K562 (cell line): ENCODE results near the gene MIDN. TPM values are rescaled to one million over a fixed set of nuclear protein-coding genes. Genes with fewer than 3 reads are reported as not detected.

Experiments
- MEIS2 ChIP-seq: fragments of 450-650 bp; IDR thresholded peaks from 2 replicates; pipeline ENCODE4 v1.6.1; 2014; ENCODE audit warnings: mild to moderate bottlenecking; ENCODE audit not compliant: partially characterized antibody
- POLR2H ChIP-seq: IDR thresholded peaks from 2 replicates; pipeline ENCODE4 v1.6.1; 2016; ENCODE audit warnings: missing genetic modification characterization, low read depth, mild to moderate bottlenecking, control low read depth, missing compliant biosample characterization, moderate library complexity
- SIX5 ChIP-seq, 2 experiments: IDR thresholded peaks; 2 replicates each; pipeline ENCODE4 v1.6.1; 2011; ENCODE audit warnings: low read length in 2 of 2, borderline replicate concordance in 1 of 2, low read depth in 1 of 2, mild to moderate bottlenecking in 1 of 2, moderate library complexity in 1 of 2; ENCODE audit not compliant: insufficient read depth in 1 of 2
- SMAD1 ChIP-seq: fragments of 150-350 bp; IDR thresholded peaks from 2 replicates; pipeline ENCODE4 v1.6.1; 2014; ENCODE audit warnings: low read length, low read depth; ENCODE audit not compliant: partially characterized antibody
- ZBTB26 ChIP-seq: fragments of 450-650 bp; formaldehyde crosslinking; IDR thresholded peaks from 2 replicates; pipeline ENCODE4 v1.4.0; 2022; ENCODE audit warnings: missing genetic modification characterization
- ZNF143 ChIP-seq: sonication (generic); formaldehyde crosslinking; IDR thresholded peaks from 2 replicates; pipeline ENCODE4 v1.9.0; 2022; ENCODE audit warnings: mild to moderate bottlenecking, missing genetic modification reagents
- polyA plus RNA-seq, 8 experiments: library from polyadenylated mRNA; depleted of rRNA in 4 of 8; stranded (reverse) in 5 of 8; unstranded in 3 of 8; fragments of >200 nt; fragmentation: Nextera tagmentation in 2 of 8; fragmentation: Illumina TruSeq in 1 of 8; extraction: Ambion mirVana in 2 of 8; extraction: Trizol in 1 of 8; gene quantifications; 2 replicates each; pipeline versions ENCODE4 v1.2.1 to v1.2.3, GENCODE V29; 2011 to 2014; ENCODE audit warnings: inconsistent platforms in 1 of 8, missing spikeins in 1 of 8
- total RNA-seq, 7 experiments: library from RNA; depleted of rRNA in 6 of 7; stranded (reverse); fragments of >200 nt in 6 of 7; fragmentation: Illumina TruSeq in 2 of 7; extraction: Trizol in 2 of 7; gene quantifications; 2 replicates each; pipeline versions ENCODE4 v1.2.1 to v1.2.3, GENCODE V29; 2011 to 2021; ENCODE audit warnings: low replicate concordance in 1 of 7
- TF ChIP-seq, protein P1 (sequence below), 2 experiments: fragments of 250-450 bp in 1 of 2; fragments of 450-650 bp in 1 of 2; sonication (Bioruptor Pico) in 1 of 2; IDR thresholded peaks; 2 replicates each; pipeline versions ENCODE4 v1.6.1 to v1.8.0; 2016 to 2021; ENCODE audit warnings: mild to moderate bottlenecking in 2 of 2, moderate library complexity in 2 of 2, missing compliant biosample characterization in 1 of 2, missing genetic modification characterization in 1 of 2

The MIDN gene
- total and polyA plus RNA-seq, 9 of the 15 experiments (the other 6 are each of a cell fraction or from before 2014, with no cell fraction given): 0.17 to 120 (median 10.1) TPM

GRCh38 chr19:1241417-1242095 lies 6.8 kb upstream of the MIDN start, which contains the start of gene ATP5F1D (continued):
- TF ChIP-seq SIX5 (IDR thresholded peaks at IDR 0.05; ENCODE audit: borderline replicate concordance in 1 of 2, insufficient read depth in 1 of 2, low read depth in 1 of 2, low read length in 2 of 2) (peak; percentile 98), SMAD1 (no peak), POLR2H (no peak), MEIS2 (peak; percentile 56), ZNF143 (CRISPR knock-in tag) (peak; percentile 93), ZBTB26 (CRISPR knock-in tag) (no peak)
- TF ChIP-seq, protein P1, sequence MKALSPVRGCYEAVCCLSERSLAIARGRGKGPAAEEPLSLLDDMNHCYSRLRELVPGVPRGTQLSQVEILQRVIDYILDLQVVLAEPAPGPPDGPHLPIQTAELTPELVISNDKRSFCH (CRISPR knock-in tag; IDR thresholded peaks at IDR 0.05): no peak
- TF ChIP-seq, protein P1 (tag; IDR thresholded peaks at IDR 0.05): peak; percentile 66
